Activated CD8-positive, alpha-beta T cell treated with anti-CD3 and anti-CD28 coated beads for 36 hours (primary cell): Measurements from ENCODE around the gene MGAT4A. TPM values are rescaled to one million over a fixed set of nuclear protein-coding genes. Genes with fewer than 3 reads are reported as not detected.
"Not testable (repeated sequence)": the region's sequence is repeated elsewhere in the genome, so short reads cannot be mapped to it uniquely, and the experiment has no call there.

Source experiments
- ATAC-seq: fragments of 200-7000 bp; cut with Tn5 transposase; one replicate; pipeline ENCODE4 v1.10.0; 2021; ENCODE audit warnings: mild to moderate bottlenecking, moderate library complexity
- CTCF ChIA-PET: fragments of 350-600 bp; sonication (Branson Sonifier 250); formaldehyde crosslinking; loops from one replicate; lab custom pipeline; 2021; ENCODE audit warnings: antibody characterized with exemption; lab: Charles Lee
- POLR2A ChIA-PET: fragments of 350-600 bp; sonication (Branson Sonifier 250); formaldehyde crosslinking; loops from one replicate; lab custom pipeline; 2021; ENCODE audit warnings: antibody characterized with exemption; lab: Charles Lee
- DNase-seq: peaks from one replicate; pipeline ENCODE4 v3.0.0-alpha.2; 2020
- H3K27ac Mint-ChIP-seq: one replicate; pipeline ENCODE4 v1.8.0; 2021; ENCODE audit warnings: mild to moderate bottlenecking, mixed read lengths
- H3K27me3 Mint-ChIP-seq: one replicate; pipeline ENCODE4 v1.8.0; 2021; ENCODE audit warnings: mixed read lengths
- H3K36me3 Mint-ChIP-seq: one replicate; pipeline ENCODE4 v1.8.0; 2021; ENCODE audit warnings: low read depth, mixed read lengths
- H3K4me1 Mint-ChIP-seq: one replicate; pipeline ENCODE4 v1.8.0; 2021; ENCODE audit warnings: low read depth, mixed read lengths
- H3K4me3 Mint-ChIP-seq: one replicate; pipeline ENCODE4 v1.8.0; 2021; ENCODE audit warnings: mild to moderate bottlenecking, moderate library complexity, mixed read lengths
- H3K9me3 Mint-ChIP-seq: one replicate; pipeline ENCODE4 v1.8.0; 2021; ENCODE audit warnings: mixed read lengths
- CTCF ChIP-seq: fragments of 200-600 bp; IDR thresholded peaks from one replicate; pipeline ENCODE4 v1.8.0; 2022; ENCODE audit warnings: antibody characterized with exemption, mild to moderate bottlenecking
- intact Hi-C: fragments of 100-400 bp; cut with micrococcal nuclease; formaldehyde crosslinking; loops from one replicate; pipeline ENCODE4 v1.10.0; 2022
- total RNA-seq, 2 experiments: library from RNA; stranded (reverse); gene quantifications; one replicate each; pipeline ENCODE4 v1.2.3, GENCODE V29; 2021

Gene MGAT4A
- total RNA-seq, 2 experiments from 2014 or later, result 57.6 to 59.0 TPM

- ChIA-PET CTCF (interaction anchor here (1.2 kb wide), 1 partner anchor 186 kb away, joined by 3 read pairs; no protein-coding TSS in a partner anchor), POLR2A (interaction anchor here (1.1 to 1.6 kb wide), 2 partner anchors 10 kb away, joined by 3 read pairs; no protein-coding TSS in a partner anchor)
- H3K9me3 Mint-ChIP-seq, result peaks cover 3% of the 10 kb centered on the region
- H3K4me3 Mint-ChIP-seq, result no peak overlapping the region
- peaks cover 17% of the 10 kb centered on the region for H3K4me1 Mint-ChIP-seq
- no peak for TF ChIP-seq CTCF
- ATAC-seq (no peak), DNase-seq (no peak)
- intact Hi-C loops, result no loop called here
- no peaks in the 10 kb centered on the region for H3K27me3 Mint-ChIP-seq
- peaks cover 48% of the 10 kb centered on the region for H3K36me3 Mint-ChIP-seq
- peak overlapping the region; percentile 69 for H3K27ac Mint-ChIP-seq
Measured at GRCh38 chr2:98598781-98599428, 132.0 kb downstream of the MGAT4A start.

- H3K27me3 Mint-ChIP-seq, DNase-seq, CTCF ChIA-PET, H3K27ac Mint-ChIP-seq, intact Hi-C loops, ATAC-seq, POLR2A ChIA-PET, H3K4me3 Mint-ChIP-seq, H3K9me3 Mint-ChIP-seq: not testable (repeated sequence)
- peaks cover 14% of the 10 kb centered on the region for H3K4me1 Mint-ChIP-seq
- peaks cover 64% of the 10 kb centered on the region for H3K36me3 Mint-ChIP-seq
Measured at GRCh38 chr2:98594665-98595064, 136.3 kb downstream of the MGAT4A start.

GRCh38 chr2:98592565-98592964, 138.4 kb downstream of the MGAT4A start:
- Mint-ChIP-seq H3K4me3 (no peak overlapping the region), H3K9me3 (peaks cover 5% of the 10 kb centered on the region)

GRCh38 chr2:98589489-98589888, 141.4 kb downstream of the MGAT4A start:
- Mint-ChIP-seq H3K4me1 (peaks cover 8% of the 10 kb centered on the region), H3K27me3 (no peaks in the 10 kb centered on the region), H3K9me3 (peaks cover 4% of the 10 kb centered on the region), H3K36me3 (peaks cover 38% of the 10 kb centered on the region), H3K4me3 (no peak overlapping the region), H3K27ac (peak overlapping the region; percentile 63)
- no peak for ATAC-seq
- no peak for TF ChIP-seq CTCF
- intact Hi-C loops, result no loop called here
- DNase-seq, result no peak
- CTCF ChIA-PET, result interaction anchor here (0.7 to 1.4 kb wide), 2 partner anchors 21 to 176 kb away, joined by 3 to 5 read pairs; no protein-coding TSS in a partner anchor
- POLR2A ChIA-PET, result interaction anchor here (0.9 kb wide), 1 partner anchor 10 kb away, joined by 3 read pairs; no protein-coding TSS in a partner anchor

More at GRCh38 chr2:98592565-98592964, 138.4 kb downstream of the MGAT4A start:
- H3K27me3 Mint-ChIP-seq, result no peaks in the 10 kb centered on the region
- intact Hi-C loops, result no loop called here
- no peak for ATAC-seq
- ChIA-PET CTCF (interaction anchor here (1.3 kb wide), 1 partner anchor 9 kb away, joined by 5 read pairs; no protein-coding TSS in a partner anchor), POLR2A (interaction anchor here (0.6 to 1.4 kb wide), 2 partner anchors 13 to 112 kb away, joined by 3 to 6 read pairs; no protein-coding TSS in a partner anchor)
- H3K4me1 Mint-ChIP-seq, result peaks cover 10% of the 10 kb centered on the region
- no peak for DNase-seq
- peaks cover 53% of the 10 kb centered on the region for H3K36me3 Mint-ChIP-seq
- no peak for TF ChIP-seq CTCF
- H3K27ac Mint-ChIP-seq, result no peak overlapping the region

- CTCF ChIA-PET, result interaction anchor here (1.4 kb wide), 1 partner anchor 176 kb away, joined by 5 read pairs; no protein-coding TSS in a partner anchor
Measured at GRCh38 chr2:98588880-98589431, 142.0 kb downstream of the MGAT4A start.

More at GRCh38 chr2:98588880-98589431, 142.0 kb downstream of the MGAT4A start:
- Mint-ChIP-seq H3K4me3 (no peak overlapping the region), H3K27me3 (no peaks in the 10 kb centered on the region), H3K27ac (peak overlapping the region; percentile 63), H3K36me3 (peaks cover 34% of the 10 kb centered on the region), H3K9me3 (peaks cover 2% of the 10 kb centered on the region), H3K4me1 (peaks cover 8% of the 10 kb centered on the region)
- POLR2A ChIA-PET, result interaction anchor here (0.9 kb wide), 1 partner anchor 10 kb away, joined by 3 read pairs; no protein-coding TSS in a partner anchor
- ATAC-seq (no peak), DNase-seq (no peak)
- intact Hi-C loops, result no loop called here
- no peak for TF ChIP-seq CTCF
